Measurements from ENCODE around the gene GALNT1.
A peak's percentile ranks its signal among the peaks of the same experiment; 100 is the strongest.

The GALNT1 gene

GRCh38 chr18:35617865-35618264, 36.3 kb downstream of the GALNT1 start:
- Mint-ChIP-seq H3K4me3 (no peak overlapping the region), H3K27ac (no peak overlapping the region), H3K36me3 (peaks cover 4% of the 10 kb centered on the region), H3K9me3 (no peaks in the 10 kb centered on the region), H3K27me3 (no peaks in the 10 kb centered on the region), H3K4me1 (peaks cover 28% of the 10 kb centered on the region)
- DNase-seq (ENCODE audit: low spot score in 2 of 2) (no peak), ATAC-seq (ENCODE audit: low read depth) (no peak)

- H3K9me3 Mint-ChIP-seq, result no peaks in the 10 kb centered on the region
- H3K4me1 Mint-ChIP-seq, result peaks cover 29% of the 10 kb centered on the region
- peaks cover 4% of the 10 kb centered on the region for H3K36me3 Mint-ChIP-seq
- no peak overlapping the region for H3K4me3 Mint-ChIP-seq
- no peak overlapping the region for H3K27ac Mint-ChIP-seq
- H3K27me3 Mint-ChIP-seq, result no peaks in the 10 kb centered on the region
- ATAC-seq (ENCODE audit: low read depth), result no peak
- DNase-seq (ENCODE audit: low spot score in 2 of 2), result no peak
These were observed 36.7 kb downstream of the GALNT1 start for GRCh38 chr18:35618289-35618688.

GRCh38 chr18:35618696-35619095, 37.2 kb downstream of the GALNT1 start:
- Mint-ChIP-seq H3K27me3 (no peaks in the 10 kb centered on the region), H3K9me3 (no peaks in the 10 kb centered on the region), H3K36me3 (peaks cover 4% of the 10 kb centered on the region), H3K4me3 (no peak overlapping the region), H3K27ac (no peak overlapping the region), H3K4me1 (peaks cover 31% of the 10 kb centered on the region)
- ATAC-seq (ENCODE audit: low read depth) (no peak), DNase-seq (ENCODE audit: low spot score in 2 of 2) (no peak)

GRCh38 chr18:35619464-35619863, 37.9 kb downstream of the GALNT1 start:
- H3K27ac Mint-ChIP-seq, result peak overlapping the region; percentile 58
- H3K4me3 Mint-ChIP-seq, result no peak overlapping the region
- H3K9me3 Mint-ChIP-seq, result no peaks in the 10 kb centered on the region
- peaks cover 4% of the 10 kb centered on the region for H3K36me3 Mint-ChIP-seq
- ATAC-seq (ENCODE audit: low read depth) (no peak), DNase-seq (ENCODE audit: low spot score in 2 of 2) (no peak)
- H3K4me1 Mint-ChIP-seq, result peaks cover 33% of the 10 kb centered on the region
- no peaks in the 10 kb centered on the region for H3K27me3 Mint-ChIP-seq

- H3K27me3 Mint-ChIP-seq, result no peaks in the 10 kb centered on the region
- H3K4me3 Mint-ChIP-seq, result no peak overlapping the region
- H3K4me1 Mint-ChIP-seq, result peaks cover 33% of the 10 kb centered on the region
- H3K36me3 Mint-ChIP-seq, result peaks cover 5% of the 10 kb centered on the region
- H3K27ac Mint-ChIP-seq, result peak overlapping the region; percentile 58
- ATAC-seq (ENCODE audit: low read depth), result no peak
- DNase-seq (ENCODE audit: low spot score in 2 of 2), result no peak
- no peaks in the 10 kb centered on the region for H3K9me3 Mint-ChIP-seq
These were observed 38.4 kb downstream of the GALNT1 start for GRCh38 chr18:35619941-35620340.

GRCh38 chr18:35620765-35621164, 39.2 kb downstream of the GALNT1 start:
- H3K4me3 Mint-ChIP-seq, result no peak overlapping the region
- DNase-seq (ENCODE audit: low spot score in 2 of 2) (no peak), ATAC-seq (ENCODE audit: low read depth) (no peak)
- no peaks in the 10 kb centered on the region for H3K27me3 Mint-ChIP-seq
- no peaks in the 10 kb centered on the region for H3K9me3 Mint-ChIP-seq
- peaks cover 32% of the 10 kb centered on the region for H3K4me1 Mint-ChIP-seq
- no peak overlapping the region for H3K27ac Mint-ChIP-seq
- H3K36me3 Mint-ChIP-seq, result peaks cover 9% of the 10 kb centered on the region

GRCh38 chr18:35623255-35623654, 41.7 kb downstream of the GALNT1 start:
- no peak for DNase-seq (ENCODE audit: low spot score in 2 of 2)
- Mint-ChIP-seq H3K4me3 (peak overlapping the region; percentile 1), H3K36me3 (peaks cover 20% of the 10 kb centered on the region), H3K4me1 (peaks cover 36% of the 10 kb centered on the region), H3K27ac (no peak overlapping the region), H3K27me3 (no peaks in the 10 kb centered on the region), H3K9me3 (no peaks in the 10 kb centered on the region)
- no peak for ATAC-seq (ENCODE audit: low read depth)

- peaks cover 26% of the 10 kb centered on the region for H3K36me3 Mint-ChIP-seq
- DNase-seq (ENCODE audit: low spot score in 2 of 2) (no peak), ATAC-seq (ENCODE audit: low read depth) (peak; percentile 43)
- H3K9me3 Mint-ChIP-seq, result no peaks in the 10 kb centered on the region
- no peaks in the 10 kb centered on the region for H3K27me3 Mint-ChIP-seq
- no peak overlapping the region for H3K4me3 Mint-ChIP-seq
- H3K27ac Mint-ChIP-seq, result peak overlapping the region; percentile 71
- H3K4me1 Mint-ChIP-seq, result peaks cover 36% of the 10 kb centered on the region
These were observed 42.6 kb downstream of the GALNT1 start for GRCh38 chr18:35624146-35624545.

- DNase-seq (ENCODE audit: low spot score in 2 of 2) (no peak), ATAC-seq (ENCODE audit: low read depth) (no peak)
- Mint-ChIP-seq H3K4me1 (peaks cover 32% of the 10 kb centered on the region), H3K27me3 (no peaks in the 10 kb centered on the region), H3K36me3 (peaks cover 26% of the 10 kb centered on the region), H3K9me3 (peaks cover under 1% of the 10 kb centered on the region), H3K27ac (no peak overlapping the region), H3K4me3 (no peak overlapping the region)
These were observed 43.7 kb downstream of the GALNT1 start for GRCh38 chr18:35625232-35625631.

GRCh38 chr18:35633761-35634160, 52.2 kb downstream of the GALNT1 start:
- ATAC-seq (ENCODE audit: low read depth) (no peak), DNase-seq (ENCODE audit: low spot score in 2 of 2) (no peak)
- H3K9me3 Mint-ChIP-seq, result peaks cover 7% of the 10 kb centered on the region
- peaks cover 5% of the 10 kb centered on the region for H3K4me1 Mint-ChIP-seq
- H3K36me3 Mint-ChIP-seq, result peaks cover 22% of the 10 kb centered on the region
- H3K27me3 Mint-ChIP-seq, result no peaks in the 10 kb centered on the region
- no peak overlapping the region for H3K4me3 Mint-ChIP-seq
- H3K27ac Mint-ChIP-seq, result no peak overlapping the region

- no peak overlapping the region for H3K27ac Mint-ChIP-seq
- ATAC-seq (ENCODE audit: low read depth), result no peak
- DNase-seq (ENCODE audit: low spot score in 2 of 2), result no peak
- peaks cover 23% of the 10 kb centered on the region for H3K36me3 Mint-ChIP-seq
- no peak overlapping the region for H3K4me3 Mint-ChIP-seq
- no peaks in the 10 kb centered on the region for H3K27me3 Mint-ChIP-seq
- H3K4me1 Mint-ChIP-seq, result peaks cover 5% of the 10 kb centered on the region
- H3K9me3 Mint-ChIP-seq, result peaks cover 7% of the 10 kb centered on the region
These were observed 52.8 kb downstream of the GALNT1 start for GRCh38 chr18:35634323-35634722.

GRCh38 chr18:35635170-35635569, 53.6 kb downstream of the GALNT1 start:
- Mint-ChIP-seq H3K27me3 (no peaks in the 10 kb centered on the region), H3K27ac (no peak overlapping the region), H3K4me1 (peaks cover 5% of the 10 kb centered on the region), H3K36me3 (peaks cover 23% of the 10 kb centered on the region), H3K9me3 (peaks cover 6% of the 10 kb centered on the region), H3K4me3 (no peak overlapping the region)
- DNase-seq (ENCODE audit: low spot score in 2 of 2), result no peak
- no peak for ATAC-seq (ENCODE audit: low read depth)

- no peak overlapping the region for H3K27ac Mint-ChIP-seq
- peaks cover 6% of the 10 kb centered on the region for H3K9me3 Mint-ChIP-seq
- no peak overlapping the region for H3K4me3 Mint-ChIP-seq
- ATAC-seq (ENCODE audit: low read depth) (no peak), DNase-seq (ENCODE audit: low spot score in 2 of 2) (no peak)
- peaks cover 12% of the 10 kb centered on the region for H3K4me1 Mint-ChIP-seq
- peaks cover 25% of the 10 kb centered on the region for H3K36me3 Mint-ChIP-seq
- H3K27me3 Mint-ChIP-seq, result no peaks in the 10 kb centered on the region
These were observed 55.7 kb downstream of the GALNT1 start for GRCh38 chr18:35637227-35637626.

- Mint-ChIP-seq H3K4me3 (no peak overlapping the region), H3K9me3 (peaks cover 6% of the 10 kb centered on the region), H3K36me3 (peaks cover 23% of the 10 kb centered on the region), H3K4me1 (peaks cover 7% of the 10 kb centered on the region), H3K27me3 (no peaks in the 10 kb centered on the region), H3K27ac (no peak overlapping the region)
- ATAC-seq (ENCODE audit: low read depth) (no peak), DNase-seq (ENCODE audit: low spot score in 2 of 2) (no peak)
These were observed 57.8 kb downstream of the GALNT1 start for GRCh38 chr18:35639296-35639695.

- no peaks in the 10 kb centered on the region for H3K27me3 Mint-ChIP-seq
- peaks cover 25% of the 10 kb centered on the region for H3K36me3 Mint-ChIP-seq
- DNase-seq (ENCODE audit: low spot score in 2 of 2) (no peak), ATAC-seq (ENCODE audit: low read depth) (peak; percentile 31)
- no peak overlapping the region for H3K27ac Mint-ChIP-seq
- peaks cover 9% of the 10 kb centered on the region for H3K4me1 Mint-ChIP-seq
- peaks cover 7% of the 10 kb centered on the region for H3K9me3 Mint-ChIP-seq
- no peak overlapping the region for H3K4me3 Mint-ChIP-seq
These were observed 59.9 kb downstream of the GALNT1 start for GRCh38 chr18:35641467-35641866.
